ENCODE results near the gene RTN4RL2. TPM values are rescaled to one million over a fixed set of nuclear protein-coding genes. Genes with fewer than 3 reads are reported as not detected.

RTN4RL2 gene
- total RNA-seq, 1 experiment from 2014 or later: 15.5 TPM

GRCh38 chr11:57474017-57474802, 13.9 kb downstream of the RTN4RL2 start (continued):
- no peak for TF ChIP-seq TEAD4 (CRISPR knock-in tag; IDR thresholded peaks at IDR 0.05)

- H3K4me1 Mint-ChIP-seq: peaks cover 51% of the 10 kb centered on the region
- TF ChIP-seq IRF2 (CRISPR knock-in tag; IDR thresholded peaks at IDR 0.05; ENCODE audit: borderline replicate concordance, low read depth) (no peak), RORB (CRISPR knock-in tag; IDR thresholded peaks at IDR 0.05) (no peak), ZNF281 (CRISPR knock-in tag; IDR thresholded peaks at IDR 0.05) (no peak), ERG (CRISPR knock-in tag; IDR thresholded peaks at IDR 0.05) (no peak), GABPB1 (CRISPR knock-in tag; IDR thresholded peaks at IDR 0.05) (no peak), SMAD3 (CRISPR knock-in tag; IDR thresholded peaks at IDR 0.05; ENCODE audit: borderline replicate concordance) (no peak), HMGA2 (CRISPR knock-in tag; IDR thresholded peaks at IDR 0.05) (no peak)
- peaks cover 5% of the 10 kb centered on the region for H3K36me3 Mint-ChIP-seq
- no peak overlapping the region for H3K4me3 Mint-ChIP-seq
- ATAC-seq (peak; percentile 9; the same call in 1 of the 2 replicates), DNase-seq (ENCODE audit: low spot score) (no peak)
- CTCF ChIA-PET: interaction anchor here (0.7 to 4.4 kb wide), 8 partner anchors 8 to 170 kb away, joined by 3 to 69 read pairs (median 5); partner anchors contain the start of gene RTN4RL2
- peaks cover 49% of the 10 kb centered on the region for H3K27me3 Mint-ChIP-seq (ENCODE audit: low read depth)
- H3K27ac Mint-ChIP-seq: no peak overlapping the region
- POLR2A ChIA-PET: interaction anchor here (0.7 to 1.1 kb wide), 3 partner anchors 8 to 16 kb away, joined by 3 to 5 read pairs (median 3); no protein-coding TSS in a partner anchor
- no peaks in the 10 kb centered on the region for H3K9me3 Mint-ChIP-seq
Observed at GRCh38 chr11:57474803-57475115, 14.4 kb downstream of the RTN4RL2 start.

- ChIA-PET POLR2A (interaction anchor here (0.7 to 1.0 kb wide), 2 partner anchors 14 to 17 kb away, joined by 3 read pairs; no protein-coding TSS in a partner anchor), CTCF (interaction anchor here (0.7 to 4.4 kb wide), 8 partner anchors 8 to 170 kb away, joined by 3 to 69 read pairs (median 5); partner anchors contain the start of gene RTN4RL2)
- TF ChIP-seq EMX1 (CRISPR knock-in tag; IDR thresholded peaks at IDR 0.05): no peak
- no peak for TF ChIP-seq USF1 (CRISPR knock-in tag; IDR thresholded peaks at IDR 0.05)
- no peak for TF ChIP-seq USF2 (CRISPR knock-in tag; IDR thresholded peaks at IDR 0.05)
- TF ChIP-seq ZNF416 (CRISPR knock-in tag; IDR thresholded peaks at IDR 0.05): no peak
- no peak for TF ChIP-seq RORB (CRISPR knock-in tag; IDR thresholded peaks at IDR 0.05)
- no peak for TF ChIP-seq MYBL2 (CRISPR knock-in tag; IDR thresholded peaks at IDR 0.05)
- Mint-ChIP-seq H3K27ac (no peak overlapping the region), H3K4me1 (peaks cover 53% of the 10 kb centered on the region), H3K9me3 (no peaks in the 10 kb centered on the region), H3K27me3 (ENCODE audit: low read depth) (peaks cover 50% of the 10 kb centered on the region), H3K36me3 (peaks cover 5% of the 10 kb centered on the region), H3K4me3 (no peak overlapping the region)
- ATAC-seq (no peak), DNase-seq (ENCODE audit: low spot score) (no peak)
Observed at GRCh38 chr11:57475191-57475590, 14.9 kb downstream of the RTN4RL2 start.

GRCh38 chr11:57475671-57476046, 15.3 kb downstream of the RTN4RL2 start:
- POLR2A ChIA-PET: no interaction called here
- Mint-ChIP-seq H3K27me3 (ENCODE audit: low read depth) (peaks cover 55% of the 10 kb centered on the region), H3K27ac (no peak overlapping the region), H3K4me3 (peak overlapping the region; percentile 60), H3K4me1 (peaks cover 56% of the 10 kb centered on the region), H3K9me3 (no peaks in the 10 kb centered on the region), H3K36me3 (peaks cover 5% of the 10 kb centered on the region)
- ATAC-seq: no peak
- CTCF ChIA-PET: interaction anchor here (1.3 to 4.4 kb wide), 3 partner anchors 15 to 51 kb away, joined by 3 to 43 read pairs (median 22); partner anchors contain the start of gene RTN4RL2
- DNase-seq (ENCODE audit: low spot score): no peak
- no peak for TF ChIP-seq SMAD3 (CRISPR knock-in tag; IDR thresholded peaks at IDR 0.05; ENCODE audit: borderline replicate concordance)
- TF ChIP-seq RELA (CRISPR knock-in tag; IDR thresholded peaks at IDR 0.05; ENCODE audit: borderline replicate concordance): no peak
- no peak for TF ChIP-seq SP1 (CRISPR knock-in tag; conservative IDR thresholded peaks at IDR 0.05)
- no peak for TF ChIP-seq GABPB1 (CRISPR knock-in tag; IDR thresholded peaks at IDR 0.05)
- TF ChIP-seq ZNF416 (CRISPR knock-in tag; IDR thresholded peaks at IDR 0.05): no peak
- no peak for TF ChIP-seq ZNF532 (CRISPR knock-in tag; IDR thresholded peaks at IDR 0.05; ENCODE audit: borderline replicate concordance)
- TF ChIP-seq PREB (CRISPR knock-in tag; IDR thresholded peaks at IDR 0.05; ENCODE audit: borderline replicate concordance): no peak
- no peak for TF ChIP-seq ZNF396 (CRISPR knock-in tag; IDR thresholded peaks at IDR 0.05; ENCODE audit: borderline replicate concordance)

Data from WTC11 (cell line).